Skeletal muscle satellite cell (primary cell): Measurements from ENCODE around the gene TMEM132D.

Experiments
- H3K27me3 ChIP-seq: 2 replicates; pipeline ENCODE4 v1.7.0; 2013; ENCODE audit warnings: low read length; ENCODE audit not compliant: control insufficient read depth, insufficient read depth
- H3K36me3 ChIP-seq: 2 replicates; pipeline ENCODE4 v1.7.0; 2013; ENCODE audit warnings: mild to moderate bottlenecking, control low read depth, low read length; ENCODE audit not compliant: insufficient read depth
- H3K4me1 ChIP-seq: 2 replicates; pipeline ENCODE4 v1.7.0; 2013; ENCODE audit warnings: low read length; ENCODE audit not compliant: control insufficient read depth, insufficient read depth
- H3K4me2 ChIP-seq: 2 replicates; pipeline ENCODE4 v1.7.0; 2013; ENCODE audit warnings: mild to moderate bottlenecking, low read length
- H3K4me3 ChIP-seq: 2 replicates; pipeline ENCODE4 v1.7.0; 2013; ENCODE audit warnings: low read length
- H3K9ac ChIP-seq: 2 replicates; pipeline ENCODE4 v1.7.0; 2013; ENCODE audit warnings: mild to moderate bottlenecking, low read depth, low read length, moderate library complexity
- H3K9me3 ChIP-seq: replicated peaks from 2 replicates; pipeline ENCODE4 v1.7.0; 2013; ENCODE audit warnings: mild to moderate bottlenecking, control low read depth, low read length

The TMEM132D gene

DNA sequence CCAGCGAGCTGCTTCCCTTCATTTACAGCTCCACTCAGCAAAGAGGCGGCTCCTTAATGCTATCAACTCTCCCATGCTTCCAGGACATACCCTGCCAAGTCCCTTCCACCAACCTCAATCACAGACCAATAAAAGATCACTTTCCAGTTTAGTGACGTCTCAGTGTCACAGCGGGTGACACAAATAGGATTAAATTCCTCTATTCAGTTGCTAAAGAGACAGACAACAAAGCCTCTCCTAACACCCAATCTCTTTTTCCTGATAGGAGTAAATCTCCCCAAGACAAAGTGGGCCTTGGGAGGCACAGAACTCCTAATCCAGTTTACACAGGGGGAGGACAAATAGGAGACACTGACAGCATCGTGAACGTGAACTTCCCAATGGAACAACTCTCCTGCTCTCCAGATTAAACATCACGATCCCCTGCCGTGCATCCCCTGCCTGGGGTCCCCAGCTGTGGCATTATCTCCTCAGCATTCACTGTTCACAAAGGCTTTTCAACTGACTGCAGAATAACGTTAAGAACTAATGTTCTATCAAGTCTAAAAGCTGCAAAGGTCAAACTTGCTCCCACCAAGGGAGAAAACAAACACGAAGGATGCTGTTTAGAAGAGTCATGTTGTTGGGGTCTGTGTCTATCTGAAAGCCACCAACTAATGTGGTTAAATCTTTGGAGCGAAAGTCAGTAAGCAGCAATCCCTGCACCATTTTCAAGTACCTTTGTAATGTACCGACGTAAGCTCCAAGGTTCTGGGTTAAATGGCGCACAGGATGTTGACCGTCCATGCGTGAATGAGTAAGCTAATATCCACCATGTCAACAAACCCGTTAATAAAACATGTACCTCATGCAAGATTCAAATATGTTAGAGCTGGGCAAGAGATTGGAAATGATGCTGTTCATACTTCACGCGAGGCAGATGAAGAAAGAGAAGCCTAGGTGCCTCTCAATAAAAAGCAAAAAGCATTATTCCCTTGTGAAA lies 31.5 kb downstream of the TMEM132D start:
- no peaks in the 10 kb centered on the region for H3K9me3 ChIP-seq
- no peak overlapping the region for H3K4me2 ChIP-seq
- no peak overlapping the region for H3K9ac ChIP-seq
- H3K4me1 ChIP-seq, result no peaks in the 10 kb centered on the region
- no peaks in the 10 kb centered on the region for H3K27me3 ChIP-seq
- no peak overlapping the region for H3K4me3 ChIP-seq
- no peaks in the 10 kb centered on the region for H3K36me3 ChIP-seq

DNA sequence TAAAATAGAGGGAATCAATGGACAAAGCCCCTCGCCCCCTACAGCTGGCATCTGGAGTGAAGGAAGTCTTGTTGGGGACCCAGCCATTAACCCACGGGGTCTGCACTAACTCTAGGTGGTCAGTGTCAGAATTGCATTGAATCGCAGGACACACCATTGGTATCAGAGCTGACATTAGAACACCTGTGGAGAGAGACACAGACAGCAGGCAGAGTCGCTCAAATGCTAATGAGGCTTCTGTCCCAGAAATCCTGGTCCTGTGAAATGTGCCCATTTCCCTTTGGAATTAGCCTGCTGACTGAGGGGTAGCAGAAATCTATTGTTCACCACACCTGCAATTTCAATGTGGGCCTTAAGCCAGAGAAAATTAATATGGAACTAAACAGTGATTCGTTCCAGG lies 33.0 kb downstream of the TMEM132D start:
- no peaks in the 10 kb centered on the region for H3K9me3 ChIP-seq
- no peak overlapping the region for H3K9ac ChIP-seq
- no peak overlapping the region for H3K4me2 ChIP-seq
- no peaks in the 10 kb centered on the region for H3K36me3 ChIP-seq
- H3K4me1 ChIP-seq, result no peaks in the 10 kb centered on the region
- no peak overlapping the region for H3K4me3 ChIP-seq
- no peaks in the 10 kb centered on the region for H3K27me3 ChIP-seq

DNA sequence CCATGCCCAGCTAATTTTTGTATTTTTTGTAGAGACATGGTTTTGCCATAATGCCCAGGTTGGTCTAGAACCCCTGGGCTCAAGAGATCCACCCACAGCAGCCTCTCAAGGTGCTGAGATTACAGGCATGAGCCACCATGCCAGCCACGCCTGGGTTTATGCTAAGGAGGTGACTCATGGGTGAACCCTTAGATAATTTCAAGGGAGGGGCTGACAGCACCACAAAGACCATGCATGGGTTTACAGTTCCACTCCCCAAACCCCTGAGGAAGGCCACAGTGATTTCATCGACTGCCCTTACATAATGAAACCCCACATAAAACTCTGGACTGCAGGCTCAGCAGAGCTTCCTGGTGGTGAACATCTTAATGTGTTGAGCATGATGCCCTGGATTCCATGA lies 33.7 kb downstream of the TMEM132D start:
- Histone ChIP-seq H3K36me3 (no peaks in the 10 kb centered on the region), H3K4me1 (no peaks in the 10 kb centered on the region), H3K4me3 (no peak overlapping the region), H3K27me3 (no peaks in the 10 kb centered on the region), H3K9me3 (no peaks in the 10 kb centered on the region), H3K4me2 (no peak overlapping the region), H3K9ac (no peak overlapping the region)

DNA sequence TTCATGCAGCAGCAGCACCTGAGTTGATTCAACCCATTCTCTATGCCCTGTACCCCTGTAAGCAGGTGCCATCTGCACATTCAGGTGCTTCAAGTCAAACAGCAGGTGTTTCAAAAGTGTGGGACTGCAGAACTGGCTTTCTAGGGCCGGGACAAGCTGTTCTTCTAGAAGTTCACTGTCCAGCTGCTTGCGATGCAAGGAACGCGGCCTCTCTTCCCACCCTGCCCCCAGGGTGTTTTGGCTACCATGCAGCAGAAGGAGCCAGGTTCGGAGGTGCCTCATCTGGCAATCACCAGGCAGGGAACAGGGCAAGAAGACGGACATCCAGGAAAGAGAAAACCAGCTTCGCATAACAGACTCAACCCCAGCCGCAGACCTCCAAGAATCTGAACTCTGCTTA lies 35.2 kb downstream of the TMEM132D start:
- Histone ChIP-seq H3K9me3 (no peaks in the 10 kb centered on the region), H3K4me1 (no peaks in the 10 kb centered on the region), H3K36me3 (no peaks in the 10 kb centered on the region), H3K4me3 (no peak overlapping the region), H3K27me3 (no peaks in the 10 kb centered on the region), H3K4me2 (no peak overlapping the region), H3K9ac (no peak overlapping the region)

DNA sequence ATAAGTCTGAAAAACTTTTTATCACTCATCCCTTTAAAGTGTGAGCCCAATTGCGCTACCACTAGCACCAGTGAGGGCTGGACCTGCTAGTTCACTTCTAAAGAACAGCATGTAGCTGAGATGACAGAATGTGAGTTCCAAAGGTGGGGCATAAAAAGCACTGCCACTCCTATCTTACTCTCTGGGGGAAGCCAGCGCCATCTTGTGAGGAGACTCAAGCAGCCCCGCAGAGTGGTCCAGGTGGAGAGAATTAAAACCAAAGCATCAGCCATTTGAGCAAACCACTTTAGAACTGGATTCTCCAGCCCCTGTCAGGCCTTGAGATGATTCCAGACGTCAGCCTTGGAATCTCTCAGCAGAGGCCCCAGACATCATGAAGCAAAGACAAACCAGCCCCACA lies 39.9 kb downstream of the TMEM132D start:
- no peak overlapping the region for H3K4me3 ChIP-seq
- H3K9me3 ChIP-seq, result no peaks in the 10 kb centered on the region

DNA sequence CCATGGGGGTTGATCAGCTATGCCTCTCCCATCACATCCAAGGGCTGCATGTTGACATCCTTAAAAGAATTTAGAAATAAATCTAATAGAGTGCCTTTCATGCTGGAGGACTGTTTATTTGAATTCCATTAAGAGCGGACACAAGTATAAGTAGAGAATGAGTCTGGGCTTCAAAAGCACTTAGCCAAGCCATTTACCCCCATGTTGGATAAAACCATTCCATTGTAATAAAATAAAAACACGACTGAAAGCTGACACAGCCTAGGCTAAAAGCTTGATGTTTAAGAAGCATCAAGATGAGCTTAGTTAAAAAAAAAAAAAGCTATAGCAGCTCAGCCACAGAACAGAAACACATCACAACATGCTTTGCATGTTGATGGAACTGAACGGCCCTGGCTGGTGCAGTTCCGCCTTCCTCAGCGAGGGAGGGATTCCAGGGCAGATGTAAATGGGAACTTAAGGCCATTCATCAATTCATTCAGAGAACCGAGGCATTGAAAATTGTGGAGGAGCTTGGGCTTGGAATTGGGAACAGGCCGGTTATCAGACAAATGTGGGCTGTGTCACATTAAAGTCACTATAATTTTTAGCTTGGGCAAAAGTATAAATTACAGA lies 41.2 kb downstream of the TMEM132D start:
- Histone ChIP-seq H3K4me3 (no peak overlapping the region), H3K9me3 (no peaks in the 10 kb centered on the region), H3K4me2 (no peak overlapping the region), H3K9ac (no peak overlapping the region), H3K4me1 (no peaks in the 10 kb centered on the region), H3K36me3 (no peaks in the 10 kb centered on the region), H3K27me3 (no peaks in the 10 kb centered on the region)

More for the DNA sequence above, 39.9 kb downstream of the TMEM132D start:
- H3K36me3 ChIP-seq, result no peaks in the 10 kb centered on the region
- H3K4me2 ChIP-seq, result no peak overlapping the region
- no peaks in the 10 kb centered on the region for H3K27me3 ChIP-seq
- H3K9ac ChIP-seq, result no peak overlapping the region
- no peaks in the 10 kb centered on the region for H3K4me1 ChIP-seq

DNA sequence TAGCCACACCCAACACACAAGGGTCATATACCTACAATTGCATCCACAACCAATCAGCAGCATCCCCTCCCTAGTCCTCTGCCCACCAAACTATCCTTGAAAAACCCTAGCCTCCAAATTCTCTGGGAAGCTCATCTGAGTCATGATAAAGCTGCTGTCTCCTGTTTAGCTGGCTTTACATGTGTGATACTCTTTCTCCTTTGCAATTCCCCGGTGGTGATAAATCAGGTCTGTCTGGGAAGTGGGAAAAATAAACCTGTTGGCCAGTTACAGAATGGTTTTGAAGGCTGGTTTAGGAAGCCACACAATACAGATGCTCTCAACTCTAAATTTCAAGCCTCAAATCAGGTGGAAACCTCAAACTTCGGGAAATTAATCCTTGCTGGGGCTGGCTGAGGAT lies 41.9 kb downstream of the TMEM132D start:
- no peak overlapping the region for H3K4me2 ChIP-seq
- no peaks in the 10 kb centered on the region for H3K4me1 ChIP-seq
- H3K9ac ChIP-seq, result no peak overlapping the region
- H3K9me3 ChIP-seq, result no peaks in the 10 kb centered on the region
- H3K27me3 ChIP-seq, result no peaks in the 10 kb centered on the region
- H3K36me3 ChIP-seq, result no peaks in the 10 kb centered on the region
- H3K4me3 ChIP-seq, result no peak overlapping the region

DNA sequence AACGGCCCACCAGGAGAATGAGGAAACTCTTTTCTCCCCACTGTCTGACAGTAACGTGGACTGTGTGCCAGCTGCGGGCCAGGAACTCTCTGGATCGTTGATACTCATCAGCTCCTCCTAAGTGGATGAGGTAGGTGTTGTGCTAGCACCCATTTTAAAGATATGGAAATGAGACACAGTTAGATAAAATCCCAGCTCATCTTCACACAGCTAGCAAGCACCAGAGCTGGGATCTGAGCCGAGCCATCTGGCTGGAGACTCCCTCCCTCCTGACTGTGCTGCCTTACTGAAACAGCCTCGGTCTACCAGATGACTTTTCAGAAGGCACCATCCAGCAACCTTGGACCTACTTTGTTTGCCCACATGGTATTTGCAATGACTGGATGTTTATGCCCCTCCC lies 49.2 kb downstream of the TMEM132D start:
- no peak overlapping the region for H3K9ac ChIP-seq
- H3K27me3 ChIP-seq, result no peaks in the 10 kb centered on the region
- no peaks in the 10 kb centered on the region for H3K9me3 ChIP-seq
- no peaks in the 10 kb centered on the region for H3K4me1 ChIP-seq
- H3K4me2 ChIP-seq, result no peak overlapping the region
- no peaks in the 10 kb centered on the region for H3K36me3 ChIP-seq
- H3K4me3 ChIP-seq, result no peak overlapping the region

DNA sequence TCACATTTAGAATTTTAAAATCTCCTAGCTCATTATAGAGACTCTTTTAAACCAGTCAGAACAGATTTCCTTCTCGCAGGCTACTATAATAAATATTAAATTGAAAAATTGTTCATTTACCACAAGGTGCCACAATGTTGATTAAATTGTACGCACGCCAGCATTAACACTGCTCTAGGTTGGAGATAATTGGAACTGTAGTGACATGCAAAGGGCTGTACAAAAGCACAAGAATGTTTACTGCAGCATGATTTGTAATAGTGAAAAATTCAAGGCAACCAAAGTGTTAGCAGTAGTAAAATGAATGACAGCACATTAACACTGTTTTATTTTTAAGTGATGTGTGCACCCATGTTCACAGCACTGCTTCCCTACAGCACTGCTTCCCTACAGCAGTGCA lies 52.5 kb downstream of the TMEM132D start:
- Histone ChIP-seq H3K4me2 (no peak overlapping the region), H3K9me3 (no peaks in the 10 kb centered on the region), H3K4me3 (no peak overlapping the region), H3K36me3 (no peaks in the 10 kb centered on the region), H3K4me1 (no peaks in the 10 kb centered on the region), H3K9ac (no peak overlapping the region), H3K27me3 (no peaks in the 10 kb centered on the region)

DNA sequence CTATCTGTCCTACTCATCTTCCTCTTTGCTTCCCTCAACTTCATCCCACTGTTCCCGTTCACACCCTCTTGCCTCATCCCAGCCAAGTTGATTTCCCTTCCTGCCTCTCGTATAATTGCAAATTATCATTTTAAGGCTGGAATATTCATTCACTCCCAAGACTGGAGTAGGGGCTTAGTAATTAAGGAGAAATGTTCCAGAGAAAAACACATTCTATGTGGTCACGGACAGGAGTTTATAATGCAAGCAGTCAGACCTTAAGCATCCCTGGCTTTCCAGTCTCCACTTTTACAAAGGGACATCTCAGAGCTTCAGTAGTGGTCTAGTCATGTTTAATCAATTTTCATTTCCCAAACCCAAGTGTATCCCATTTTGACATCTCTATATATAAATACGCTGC lies 54.9 kb downstream of the TMEM132D start:
- no peak overlapping the region for H3K4me2 ChIP-seq
- H3K27me3 ChIP-seq, result no peaks in the 10 kb centered on the region
- no peaks in the 10 kb centered on the region for H3K9me3 ChIP-seq
- no peak overlapping the region for H3K4me3 ChIP-seq
- H3K36me3 ChIP-seq, result no peaks in the 10 kb centered on the region
- no peak overlapping the region for H3K9ac ChIP-seq
- H3K4me1 ChIP-seq, result peaks cover 6% of the 10 kb centered on the region

DNA sequence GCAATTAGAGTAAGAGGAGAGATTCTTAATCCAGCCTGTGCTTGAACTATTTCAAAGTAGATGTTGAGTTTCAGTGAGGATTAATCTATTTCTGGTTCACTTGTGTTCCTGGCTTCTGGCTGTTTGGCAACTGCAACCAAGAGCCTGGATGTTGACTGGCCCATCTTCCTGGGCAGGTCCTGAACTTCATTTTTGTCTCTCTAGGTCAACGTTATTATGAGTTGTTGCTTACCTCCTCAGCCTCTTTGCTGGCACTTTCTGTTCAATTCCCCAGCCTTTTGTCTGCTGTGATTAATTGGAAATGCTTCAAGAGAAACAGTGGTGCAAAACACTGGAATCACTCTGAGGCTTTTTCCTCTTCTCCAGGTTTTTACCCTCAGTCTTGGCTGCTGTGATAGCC lies 56.8 kb downstream of the TMEM132D start:
- H3K4me3 ChIP-seq, result no peak overlapping the region
- no peaks in the 10 kb centered on the region for H3K9me3 ChIP-seq
- no peak overlapping the region for H3K9ac ChIP-seq
- H3K27me3 ChIP-seq, result no peaks in the 10 kb centered on the region
- H3K4me2 ChIP-seq, result no peak overlapping the region
- no peaks in the 10 kb centered on the region for H3K36me3 ChIP-seq
- H3K4me1 ChIP-seq, result peaks cover 6% of the 10 kb centered on the region
